ENCODE measurements around the gene PIBF1. TPM values are rescaled to one million over a fixed set of nuclear protein-coding genes. Genes with fewer than 3 reads are reported as not detected.

PIBF1 gene
- total RNA-seq, 1 experiment from 2014 or later = 30.6 TPM

- POLR2A ChIA-PET (ENCODE audit: low non-redundant PET) = no interaction called here
- Histone ChIP-seq H3K27me3 (replicated peaks; ENCODE audit: insufficient read depth, low read depth, low read length, poor library complexity) (no peaks in the 10 kb centered on the region), H3K4me3 (ENCODE audit: low read depth, low read length, poor library complexity, severe bottlenecking) (no peak overlapping the region), H3K4me1 (ENCODE audit: insufficient read depth, low read length, poor library complexity, severe bottlenecking) (no peaks in the 10 kb centered on the region), H3K36me3 (ENCODE audit: insufficient read depth, low read length, poor library complexity, severe bottlenecking) (peaks cover 8% of the 10 kb centered on the region), H3K27ac (ENCODE audit: low read depth, low read length, poor library complexity, severe bottlenecking) (no peak overlapping the region), H3K9me3 (ENCODE audit: low read depth, low read length, poor library complexity, severe bottlenecking) (no peaks in the 10 kb centered on the region)
- intact Hi-C loops (cut with micrococcal nuclease; ENCODE audit: unreplicated experiment) = no loop called here
- no peak for TF ChIP-seq CTCF (conservative IDR thresholded peaks at IDR 0.05; ENCODE audit: low read depth, low read length)
- TF ChIP-seq EZH2 (IDR thresholded peaks at IDR 0.05; ENCODE audit: borderline replicate concordance, low read depth, low read length, poor library complexity, severe bottlenecking) = no peak
- no peak for DNase-seq (ENCODE audit: low spot score)
- BruUV-seq (replicated peaks) = no TSS peak
- CTCF ChIA-PET = no interaction called here
These were observed 69.2 kb downstream of the PIBF1 start for GRCh38 chr13:72850959-72851677.

- TF ChIP-seq EZH2 (IDR thresholded peaks at IDR 0.05; ENCODE audit: borderline replicate concordance, low read depth, low read length, poor library complexity, severe bottlenecking) (no peak), CTCF (conservative IDR thresholded peaks at IDR 0.05; ENCODE audit: low read depth, low read length) (no peak)
- BruUV-seq (replicated peaks) = no TSS peak
- H3K36me3 ChIP-seq (ENCODE audit: insufficient read depth, low read length, poor library complexity, severe bottlenecking) = peaks cover 8% of the 10 kb centered on the region
- no peaks in the 10 kb centered on the region for H3K4me1 ChIP-seq (ENCODE audit: insufficient read depth, low read length, poor library complexity, severe bottlenecking)
- no peak overlapping the region for H3K4me3 ChIP-seq (ENCODE audit: low read depth, low read length, poor library complexity, severe bottlenecking)
- H3K9me3 ChIP-seq (ENCODE audit: low read depth, low read length, poor library complexity, severe bottlenecking) = no peaks in the 10 kb centered on the region
- CTCF ChIA-PET = no interaction called here
- H3K27me3 ChIP-seq (replicated peaks; ENCODE audit: insufficient read depth, low read depth, low read length, poor library complexity) = no peaks in the 10 kb centered on the region
- intact Hi-C loops (cut with micrococcal nuclease; ENCODE audit: unreplicated experiment) = no loop called here
- no peak for DNase-seq (ENCODE audit: low spot score)
- H3K27ac ChIP-seq (ENCODE audit: low read depth, low read length, poor library complexity, severe bottlenecking) = no peak overlapping the region
- POLR2A ChIA-PET (ENCODE audit: low non-redundant PET) = no interaction called here
These were observed 69.7 kb downstream of the PIBF1 start for GRCh38 chr13:72851678-72852014.

DNA sequence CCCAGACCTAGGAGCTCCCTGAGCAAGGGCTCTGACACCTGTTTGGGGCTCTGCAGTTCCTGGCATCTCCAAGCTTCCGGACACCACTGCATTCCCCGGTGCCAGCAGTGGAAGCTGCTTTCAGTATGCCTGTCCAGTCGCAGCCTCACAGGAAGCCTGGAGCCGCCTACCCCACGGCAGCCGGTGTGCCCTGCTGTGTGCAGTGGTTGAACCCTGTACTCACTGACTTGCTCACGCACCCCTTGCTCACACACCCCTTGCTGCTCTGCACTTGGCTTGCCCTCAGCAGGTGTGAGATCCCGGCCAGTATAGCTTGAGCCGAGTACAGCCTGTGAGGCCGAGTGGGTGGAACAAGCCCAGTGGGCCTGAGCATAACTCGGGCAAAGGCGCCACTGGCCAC lies 70.3 kb downstream of the PIBF1 start:
- no TSS peak for BruUV-seq (replicated peaks)
- no peak for DNase-seq (ENCODE audit: low spot score)
- Histone ChIP-seq H3K27ac (ENCODE audit: low read depth, low read length, poor library complexity, severe bottlenecking) (no peak overlapping the region), H3K4me3 (ENCODE audit: low read depth, low read length, poor library complexity, severe bottlenecking) (no peak overlapping the region), H3K4me1 (ENCODE audit: insufficient read depth, low read length, poor library complexity, severe bottlenecking) (no peaks in the 10 kb centered on the region), H3K27me3 (replicated peaks; ENCODE audit: insufficient read depth, low read depth, low read length, poor library complexity) (no peaks in the 10 kb centered on the region), H3K36me3 (ENCODE audit: insufficient read depth, low read length, poor library complexity, severe bottlenecking) (peaks cover 8% of the 10 kb centered on the region), H3K9me3 (ENCODE audit: low read depth, low read length, poor library complexity, severe bottlenecking) (no peaks in the 10 kb centered on the region)
- TF ChIP-seq EZH2 (IDR thresholded peaks at IDR 0.05; ENCODE audit: borderline replicate concordance, low read depth, low read length, poor library complexity, severe bottlenecking) = no peak
- no peak for TF ChIP-seq CTCF (conservative IDR thresholded peaks at IDR 0.05; ENCODE audit: low read depth, low read length)
- CTCF ChIA-PET = no interaction called here
- intact Hi-C loops (cut with micrococcal nuclease; ENCODE audit: unreplicated experiment) = no loop called here
- POLR2A ChIA-PET (ENCODE audit: low non-redundant PET) = no interaction called here

Measured in A673 (cell line).